Forelimb muscle (tissue), 1 donor: ENCODE measurements around the gene COBLL1. TPM values are rescaled to one million over a fixed set of nuclear protein-coding genes. Genes with fewer than 3 reads are reported as not detected.

Experiments used
- polyA plus RNA-seq: library from polyadenylated mRNA; unstranded; fragments of 120-200 nt; gene quantifications from one replicate; pipeline ENCODE4 v1.2.1, GENCODE V29; 2013; ENCODE audit not compliant: insufficient read length

The COBLL1 gene
- polyA plus RNA-seq, 1 donor, result 6.4 TPM

Other genes with a start within 250 kb of the COBLL1 start
- gene GRB14, start 220.3 kb downstream of the COBLL1 start, polyA plus RNA-seq, result 1.3 TPM
- gene SLC38A11, start 113.7 kb upstream of the COBLL1 start, polyA plus RNA-seq, result 0.20 TPM